Natural killer cell (primary cell): ENCODE results near the gene CERS6. TPM values are rescaled to one million over a fixed set of nuclear protein-coding genes. Genes with fewer than 3 reads are reported as not detected.

ENCODE experiments used
- ATAC-seq, 3 donors: fragments of 150-1000 bp in 2 of 3; fragments of 200-7000 bp in 1 of 3; cut with Tn5 transposase; 1 replicate in 1 of 3; 2 replicates in 2 of 3; pipeline ENCODE4 v1.10.0; 2021; ENCODE audit warnings: mild to moderate bottlenecking in 2 of 3, moderate library complexity in 2 of 3
- DNase-seq, 2 donors: peaks; one replicate each; pipeline versions ENCODE4 v3.0.0 to v3.0.0-alpha.2; 2013 to 2021; ENCODE audit warnings: mixed read lengths in 1 of 2
- H3K27ac ChIP-seq: one replicate; pipeline ENCODE4 v1.5.1; 2013; ENCODE audit warnings: mild to moderate bottlenecking, low read length
- H3K27me3 ChIP-seq: one replicate; pipeline ENCODE4 v1.6.1; 2013; ENCODE audit warnings: low read length; ENCODE audit not compliant: control insufficient read depth, insufficient read depth
- H3K36me3 ChIP-seq: one replicate; pipeline ENCODE4 v1.6.1; 2013; ENCODE audit warnings: low read length; ENCODE audit not compliant: control insufficient read depth, insufficient read depth
- H3K4me1 ChIP-seq: one replicate; pipeline ENCODE4 v1.6.1; 2013; ENCODE audit warnings: low read length; ENCODE audit not compliant: control insufficient read depth, insufficient read depth
- H3K4me3 ChIP-seq: one replicate; pipeline ENCODE4 v1.5.1; 2013; ENCODE audit warnings: low read length
- H3K9me3 ChIP-seq: one replicate; pipeline ENCODE4 v1.6.1; 2013; ENCODE audit warnings: low read length; ENCODE audit not compliant: control insufficient read depth, insufficient read depth
- H3K27ac Mint-ChIP-seq, 2 donors: one replicate each; pipeline ENCODE4 v1.8.0; 2022; ENCODE audit warnings: mild to moderate bottlenecking in 2 of 2, mixed read lengths in 2 of 2, moderate library complexity in 1 of 2
- H3K27me3 Mint-ChIP-seq, 2 donors: one replicate each; pipeline ENCODE4 v1.8.0; 2022; ENCODE audit warnings: low read depth in 2 of 2, mixed read lengths in 2 of 2
- H3K36me3 Mint-ChIP-seq: one replicate; pipeline ENCODE4 v1.8.0; 2022; ENCODE audit warnings: mixed read lengths
- H3K4me1 Mint-ChIP-seq, 2 donors: one replicate each; pipeline ENCODE4 v1.8.0; 2022; ENCODE audit warnings: mixed read lengths in 2 of 2
- H3K4me3 Mint-ChIP-seq: one replicate; pipeline ENCODE4 v1.8.0; 2022; ENCODE audit warnings: mild to moderate bottlenecking, moderate library complexity, mixed read lengths
- H3K9me3 Mint-ChIP-seq, 2 donors: one replicate each; pipeline ENCODE4 v1.8.0; 2022; ENCODE audit warnings: mixed read lengths in 2 of 2
- CTCF ChIP-seq: fragments of 200-600 bp; IDR thresholded peaks from one replicate; pipeline ENCODE4 v1.8.0; 2022; ENCODE audit warnings: antibody characterized with exemption
- WGBS: methylation state at CpG from one replicate; pipeline ENCODE4 v1.1.7; 2013; ENCODE audit warnings: missing lambda C conversion rate; ENCODE audit not compliant: insufficient coverage; 5-methylcytosine and 5-hydroxymethylcytosine counted together
- intact Hi-C: fragments of 100-400 bp; cut with micrococcal nuclease; formaldehyde crosslinking; loops from one replicate; pipeline ENCODE4 v1.14.2; 2022
- total RNA-seq, 4 donors: library from RNA; stranded (reverse); fragments of 120-200 nt in 1 of 4; gene quantifications; one replicate each; pipeline versions ENCODE4 v1.2.3 to v1.2.4, GENCODE V29; 2013 to 2022

The CERS6 gene
- total RNA-seq, 3 donors from 2014 or later (not counting 1 experiment from before 2014, with no cell fraction given) = 9.1 to 13.5 (median 11.8) TPM

- no peak for TF ChIP-seq CTCF
- Mint-ChIP-seq H3K27me3 (no peaks in the 10 kb centered on the region), H3K4me1 (peaks cover 40 to 48% of the 10 kb centered on the region in 2 donors), H3K4me3 (no peak overlapping the region), H3K27ac (no peak overlapping the region), H3K36me3 (no peaks in the 10 kb centered on the region), H3K9me3 (no peaks in the 10 kb centered on the region)
- WGBS = no CpG with 5 or more reads among the region's 1 CpG
- intact Hi-C loops = no loop called here
- ATAC-seq (no peak), DNase-seq (no peak)
- Histone ChIP-seq H3K4me1 (no peaks in the 10 kb centered on the region), H3K4me3 (no peak overlapping the region), H3K36me3 (no peaks in the 10 kb centered on the region), H3K27ac (no peak overlapping the region), H3K9me3 (no peaks in the 10 kb centered on the region), H3K27me3 (no peaks in the 10 kb centered on the region)
Measured at GRCh38 chr2:168525716-168526446, 69.8 kb downstream of the CERS6 start.

GRCh38 chr2:168526641-168527040 lies 70.6 kb downstream of the CERS6 start:
- DNase-seq (no peak), ATAC-seq (no peak)
- TF ChIP-seq CTCF = no peak
- Mint-ChIP-seq H3K27ac (no peak overlapping the region), H3K9me3 (no peaks in the 10 kb centered on the region), H3K36me3 (no peaks in the 10 kb centered on the region), H3K4me1 (peaks cover 44 to 48% of the 10 kb centered on the region in 2 donors), H3K27me3 (no peaks in the 10 kb centered on the region), H3K4me3 (no peak overlapping the region)
- H3K27me3 ChIP-seq = no peaks in the 10 kb centered on the region
- no peaks in the 10 kb centered on the region for H3K9me3 ChIP-seq
- H3K27ac ChIP-seq = no peak overlapping the region
- 90% methylated on average over 3 of the region's 3 CpGs for WGBS
- intact Hi-C loops = no loop called here
- no peak overlapping the region for H3K4me3 ChIP-seq
- H3K4me1 ChIP-seq = peaks cover 5% of the 10 kb centered on the region
- H3K36me3 ChIP-seq = no peaks in the 10 kb centered on the region

GRCh38 chr2:168528016-168528415 lies 71.9 kb downstream of the CERS6 start:
- intact Hi-C loops = no loop called here
- Histone ChIP-seq H3K4me1 (peaks cover 5% of the 10 kb centered on the region), H3K9me3 (no peaks in the 10 kb centered on the region), H3K27me3 (no peaks in the 10 kb centered on the region), H3K27ac (no peak overlapping the region), H3K4me3 (no peak overlapping the region), H3K36me3 (no peaks in the 10 kb centered on the region)
- H3K27ac Mint-ChIP-seq = no peak overlapping the region
- H3K27me3 Mint-ChIP-seq = no peaks in the 10 kb centered on the region
- TF ChIP-seq CTCF = no peak
- H3K4me1 Mint-ChIP-seq = peaks cover 46 to 58% of the 10 kb centered on the region in 2 donors
- no peak overlapping the region for H3K4me3 Mint-ChIP-seq
- H3K9me3 Mint-ChIP-seq = no peaks in the 10 kb centered on the region
- ATAC-seq = no peak
- DNase-seq = no peak
- H3K36me3 Mint-ChIP-seq = no peaks in the 10 kb centered on the region

- no peaks in the 10 kb centered on the region for H3K9me3 Mint-ChIP-seq
- peaks cover 45 to 58% of the 10 kb centered on the region in 2 donors for H3K4me1 Mint-ChIP-seq
- Histone ChIP-seq H3K27me3 (no peaks in the 10 kb centered on the region), H3K9me3 (no peaks in the 10 kb centered on the region), H3K36me3 (no peaks in the 10 kb centered on the region), H3K4me3 (no peak overlapping the region), H3K27ac (no peak overlapping the region), H3K4me1 (peaks cover 5% of the 10 kb centered on the region)
- intact Hi-C loops = no loop called here
- no peaks in the 10 kb centered on the region for H3K36me3 Mint-ChIP-seq
- H3K4me3 Mint-ChIP-seq = no peak overlapping the region
- TF ChIP-seq CTCF = no peak
- H3K27ac Mint-ChIP-seq = no peak overlapping the region
- DNase-seq (no peak), ATAC-seq (no peak)
- no peaks in the 10 kb centered on the region for H3K27me3 Mint-ChIP-seq
Measured at GRCh38 chr2:168528469-168528868, 72.4 kb downstream of the CERS6 start.
